ENCODE results near the gene PCDHGA8.

GRCh38 chr5:141342773-141343172 lies 49.7 kb upstream of the PCDHGA8 start:
- no peak for TF ChIP-seq POLR2AphosphoS5 (IDR thresholded peaks at IDR 0.05; ENCODE audit: insufficient read depth in 1 of 2, low read depth in 1 of 2)
- no peak for TF ChIP-seq CTCF (IDR thresholded peaks at IDR 0.05)
